ENCODE data around the gene CLPTM1L.

GRCh38 chr5:1282131-1282992 lies 62.5 kb downstream of the CLPTM1L start:
- no peak for TF ChIP-seq EP300 (conservative IDR thresholded peaks at IDR 0.05; ENCODE audit: poor library complexity, severe bottlenecking)
- no peak for TF ChIP-seq RAD21 (conservative IDR thresholded peaks at IDR 0.05)
- TF ChIP-seq TAF1 (IDR thresholded peaks at IDR 0.05; ENCODE audit: low read depth) = no peak
- no peak for TF ChIP-seq CTCF (IDR thresholded peaks at IDR 0.05; ENCODE audit: poor library complexity, severe bottlenecking)
- no peak for TF ChIP-seq SMC3 (conservative IDR thresholded peaks at IDR 0.05; ENCODE audit: poor library complexity)
- no peak for TF ChIP-seq EZH2 (IDR thresholded peaks at IDR 0.05; ENCODE audit: borderline replicate concordance, insufficient read depth, low read length, poor library complexity, severe bottlenecking)

Measured in neural cell (in vitro differentiated cells).